Stomach (tissue), 4 donors: Measurements from ENCODE around the gene COLEC12.

Source experiments
- EP300 ChIP-seq: sonication (generic); formaldehyde crosslinking; IDR thresholded peaks from one replicate; pipeline ENCODE4 v1.6.1; 2017; ENCODE audit warnings: antibody characterized with exemption
- POLR2A ChIP-seq, 4 donors: fragments of 450-650 bp; IDR thresholded peaks; one replicate each; pipeline ENCODE4 v1.6.1; 2016; ENCODE audit warnings: antibody characterized with exemption in 4 of 4, control low read depth in 2 of 4, mild to moderate bottlenecking in 1 of 4, moderate library complexity in 1 of 4
- TF ChIP-seq, protein P1 (sequence below), 7 experiments: fragments of 450-650 bp in 4 of 7; fragments of 200-600 bp in 3 of 7; sonication (generic) in 3 of 7; IDR thresholded peaks; one replicate each; pipeline ENCODE4 v1.5.1; 2016 to 2019; ENCODE audit warnings: antibody characterized with exemption in 7 of 7, control low read depth in 2 of 7, mild to moderate bottlenecking in 1 of 7

DNA sequence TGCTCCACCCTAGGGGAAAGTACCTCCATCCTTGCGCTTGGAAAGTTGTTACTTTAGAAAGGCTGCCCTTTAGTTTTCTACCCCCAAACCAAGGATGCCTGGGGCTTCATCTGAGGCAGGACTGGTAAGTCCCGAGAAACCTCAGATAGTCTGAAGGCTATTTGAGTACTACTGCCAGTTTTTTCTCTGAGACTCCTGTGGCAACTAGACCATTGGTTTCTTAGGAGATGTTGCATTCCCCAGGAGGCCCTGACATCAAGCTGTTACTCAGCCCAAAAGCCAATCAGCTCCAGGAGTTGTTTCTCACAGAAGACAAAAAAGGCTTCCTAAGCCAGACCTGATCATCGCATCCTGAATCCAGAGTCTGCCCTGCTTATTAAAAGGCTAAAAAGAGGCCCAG is 67.2 kb downstream of the COLEC12 start:
- TF ChIP-seq POLR2A (IDR thresholded peaks at IDR 0.05) (no peak), EP300 (no peak)
- TF ChIP-seq, protein P1, sequence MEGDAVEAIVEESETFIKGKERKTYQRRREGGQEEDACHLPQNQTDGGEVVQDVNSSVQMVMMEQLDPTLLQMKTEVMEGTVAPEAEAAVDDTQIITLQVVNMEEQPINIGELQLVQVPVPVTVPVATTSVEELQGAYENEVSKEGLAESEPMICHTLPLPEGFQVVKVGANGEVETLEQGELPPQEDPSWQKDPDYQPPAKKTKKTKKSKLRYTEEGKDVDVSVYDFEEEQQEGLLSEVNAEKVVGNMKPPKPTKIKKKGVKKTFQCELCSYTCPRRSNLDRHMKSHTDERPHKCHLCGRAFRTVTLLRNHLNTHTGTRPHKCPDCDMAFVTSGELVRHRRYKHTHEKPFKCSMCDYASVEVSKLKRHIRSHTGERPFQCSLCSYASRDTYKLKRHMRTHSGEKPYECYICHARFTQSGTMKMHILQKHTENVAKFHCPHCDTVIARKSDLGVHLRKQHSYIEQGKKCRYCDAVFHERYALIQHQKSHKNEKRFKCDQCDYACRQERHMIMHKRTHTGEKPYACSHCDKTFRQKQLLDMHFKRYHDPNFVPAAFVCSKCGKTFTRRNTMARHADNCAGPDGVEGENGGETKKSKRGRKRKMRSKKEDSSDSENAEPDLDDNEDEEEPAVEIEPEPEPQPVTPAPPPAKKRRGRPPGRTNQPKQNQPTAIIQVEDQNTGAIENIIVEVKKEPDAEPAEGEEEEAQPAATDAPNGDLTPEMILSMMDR (IDR thresholded peaks at IDR 0.05), result no peak
